Measurements from ENCODE around the gene LRP6. TPM values are rescaled to one million over a fixed set of nuclear protein-coding genes. Genes with fewer than 3 reads are reported as not detected.

The LRP6 gene
- total RNA-seq, 1 donor from 2014 or later, result 23.8 TPM

GRCh38 chr12:12091977-12092663 is 174.7 kb downstream of the LRP6 start:
- TF ChIP-seq CTCF (conservative IDR thresholded peaks at IDR 0.05; ENCODE audit: low read depth, low read length), result no peak
- no peak for DNase-seq (ENCODE audit: low read depth)
- no peak overlapping the region for H3K4me3 ChIP-seq (ENCODE audit: low read depth, low read length)

- no peak overlapping the region for H3K4me3 ChIP-seq (ENCODE audit: low read depth, low read length)
Measured at GRCh38 chr12:12091071-12091470, 175.8 kb downstream of the LRP6 start.

GRCh38 chr12:12088761-12089160 is 178.1 kb downstream of the LRP6 start:
- no peak for DNase-seq (ENCODE audit: low read depth)
- no peak for TF ChIP-seq CTCF (conservative IDR thresholded peaks at IDR 0.05; ENCODE audit: low read depth, low read length)

More at GRCh38 chr12:12091071-12091470, 175.8 kb downstream of the LRP6 start:
- TF ChIP-seq CTCF (conservative IDR thresholded peaks at IDR 0.05; ENCODE audit: low read depth, low read length), result no peak
- DNase-seq (ENCODE audit: low read depth), result no peak

GRCh38 chr12:12088147-12088546 is 178.7 kb downstream of the LRP6 start:
- DNase-seq (ENCODE audit: low read depth), result no peak
- no peak for TF ChIP-seq CTCF (conservative IDR thresholded peaks at IDR 0.05; ENCODE audit: low read depth, low read length)
- H3K4me3 ChIP-seq (ENCODE audit: low read depth, low read length), result no peak overlapping the region

More at GRCh38 chr12:12088761-12089160, 178.1 kb downstream of the LRP6 start:
- no peak overlapping the region for H3K4me3 ChIP-seq (ENCODE audit: low read depth, low read length)

- no peak for DNase-seq (ENCODE audit: low read depth)
- no peak overlapping the region for H3K4me3 ChIP-seq (ENCODE audit: low read depth, low read length)
- TF ChIP-seq CTCF (conservative IDR thresholded peaks at IDR 0.05; ENCODE audit: low read depth, low read length), result no peak
Measured at GRCh38 chr12:12087693-12088034, 179.2 kb downstream of the LRP6 start.

- no peak for DNase-seq (ENCODE audit: low read depth)
- no peak for TF ChIP-seq CTCF (conservative IDR thresholded peaks at IDR 0.05; ENCODE audit: low read depth, low read length)
- H3K4me3 ChIP-seq (ENCODE audit: low read depth, low read length), result no peak overlapping the region
Measured at GRCh38 chr12:12086973-12087692, 179.7 kb downstream of the LRP6 start.
